Trophoblast cell (in vitro differentiated cells and primary cell): ENCODE data around the gene KLF6.

ENCODE experiments used
- DNase-seq, 2 donors: peaks; one replicate each; pipeline ENCODE4 v3.0.0-alpha.2; 2016
- H2AFZ ChIP-seq: 2 replicates; pipeline ENCODE4 v1.6.1; 2013; ENCODE audit warnings: low read length, moderate library complexity, mild to moderate bottlenecking; ENCODE audit not compliant: insufficient read depth, poor library complexity
- H2AK5ac ChIP-seq: 2 replicates; pipeline ENCODE4 v1.6.1; 2013; ENCODE audit warnings: mild to moderate bottlenecking, low read length
- H2BK120ac ChIP-seq: 2 replicates; pipeline ENCODE4 v1.6.1; 2013; ENCODE audit warnings: low read length, mild to moderate bottlenecking, moderate library complexity; ENCODE audit not compliant: insufficient read depth, poor library complexity
- H2BK12ac ChIP-seq: 2 replicates; pipeline ENCODE4 v1.6.1; 2013; ENCODE audit warnings: mild to moderate bottlenecking, low read length, moderate library complexity
- H2BK5ac ChIP-seq: 2 replicates; pipeline ENCODE4 v1.6.1; 2013; ENCODE audit warnings: low read length, low read depth, moderate library complexity, mild to moderate bottlenecking; ENCODE audit not compliant: poor library complexity
- H3K14ac ChIP-seq: 2 replicates; pipeline ENCODE4 v1.6.1; 2013; ENCODE audit warnings: mild to moderate bottlenecking, low read length
- H3K18ac ChIP-seq: 2 replicates; pipeline ENCODE4 v1.6.1; 2013; ENCODE audit warnings: mild to moderate bottlenecking, low read length
- H3K23ac ChIP-seq: 2 replicates; pipeline ENCODE4 v1.6.1; 2013; ENCODE audit warnings: low read length
- H3K27ac ChIP-seq: 2 replicates; pipeline ENCODE4 v1.5.1; 2013; ENCODE audit warnings: low read depth, mild to moderate bottlenecking, inconsistent platforms, low read length, moderate library complexity
- H3K27me3 ChIP-seq: 2 replicates; pipeline ENCODE4 v1.6.1; 2013; ENCODE audit warnings: inconsistent platforms, mild to moderate bottlenecking, low read length, moderate library complexity; ENCODE audit not compliant: insufficient read depth
- H3K36me3 ChIP-seq, 2 experiments: 1 replicate in 1 of 2; 2 replicates in 1 of 2; pipeline ENCODE4 v1.6.1; 2013; ENCODE audit warnings: low read length in 2 of 2, mild to moderate bottlenecking in 2 of 2, moderate library complexity in 1 of 2; ENCODE audit not compliant: insufficient read depth in 2 of 2, control insufficient read depth in 1 of 2
- H3K4ac ChIP-seq: 2 replicates; pipeline ENCODE4 v1.6.1; 2013; ENCODE audit warnings: low read depth, mild to moderate bottlenecking, low read length, moderate library complexity
- H3K4me1 ChIP-seq, 2 experiments: 1 replicate in 1 of 2; 2 replicates in 1 of 2; pipeline ENCODE4 v1.6.1; 2013; ENCODE audit warnings: low read length in 2 of 2, mild to moderate bottlenecking in 2 of 2, moderate library complexity in 1 of 2; ENCODE audit not compliant: insufficient read depth in 2 of 2, control insufficient read depth in 1 of 2
- H3K4me2 ChIP-seq: 2 replicates; pipeline ENCODE4 v1.6.1; 2013; ENCODE audit warnings: inconsistent platforms, mild to moderate bottlenecking, low read length, moderate library complexity
- H3K4me3 ChIP-seq: 2 replicates; pipeline ENCODE4 v1.5.1; 2013; ENCODE audit warnings: mild to moderate bottlenecking, low read depth, low read length, inconsistent platforms
- H3K79me1 ChIP-seq: one replicate; pipeline ENCODE4 v1.6.1; 2013; ENCODE audit warnings: low read length
- H3K79me2 ChIP-seq: 2 replicates; pipeline ENCODE4 v1.6.1; 2013; ENCODE audit warnings: low read length, mild to moderate bottlenecking; ENCODE audit not compliant: control insufficient read depth, insufficient read depth, poor library complexity
- H3K9ac ChIP-seq: 2 replicates; pipeline ENCODE4 v1.6.1; 2013; ENCODE audit warnings: mild to moderate bottlenecking, low read length
- H3K9me3 ChIP-seq: 2 replicates; pipeline ENCODE4 v1.6.1; 2013; ENCODE audit warnings: low read depth, mild to moderate bottlenecking, control low read depth, inconsistent platforms, low read length; ENCODE audit not compliant: insufficient read depth
- H4K12ac ChIP-seq: 2 replicates; pipeline ENCODE4 v1.6.1; 2013; ENCODE audit warnings: low read depth, mild to moderate bottlenecking, low read length, moderate library complexity
- H4K8ac ChIP-seq: 2 replicates; pipeline ENCODE4 v1.6.1; 2013; ENCODE audit warnings: low read depth, mild to moderate bottlenecking, low read length, moderate library complexity
- H4K91ac ChIP-seq: one replicate; pipeline ENCODE4 v1.6.1; 2013; ENCODE audit warnings: low read depth, mild to moderate bottlenecking, low read length, moderate library complexity
- WGBS: extraction: QIAGEN DNeasy Blood & Tissue Kit; methylation state at CpG from one replicate; pipeline ENCODE4 v1.1.7; 2013; ENCODE audit warnings: missing lambda C conversion rate; ENCODE audit not compliant: insufficient read length, insufficient coverage; ENCODE audit errors: extremely low coverage; 5-methylcytosine and 5-hydroxymethylcytosine counted together

KLF6 gene

DNA sequence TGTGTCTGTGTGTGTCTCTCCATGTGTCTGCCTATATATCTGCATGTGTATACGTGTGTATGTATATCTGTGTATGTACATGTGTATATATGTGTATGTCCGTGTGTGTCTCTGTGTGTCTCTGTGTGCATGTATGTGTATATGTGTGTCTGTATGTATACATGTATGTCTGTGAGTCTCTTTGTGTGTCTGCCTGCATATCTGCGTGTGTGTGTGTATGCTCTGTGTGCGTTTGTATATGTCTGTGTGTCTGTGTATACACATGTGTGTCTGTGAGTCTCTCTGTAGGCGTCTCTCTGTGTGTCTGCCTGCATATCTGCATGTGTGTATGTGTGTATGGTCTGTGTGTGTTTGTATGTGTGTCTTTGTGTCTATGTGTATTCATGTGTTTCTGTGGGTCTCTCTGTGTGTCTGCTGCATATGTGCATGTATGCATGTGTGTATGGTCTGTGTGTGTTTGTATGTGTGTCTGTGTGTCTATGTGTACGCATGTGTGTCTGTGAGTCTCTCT is 23.7 kb upstream of the KLF6 start:
- H3K4me1 ChIP-seq: peaks cover 30 to 43% of the 10 kb centered on the region in 2 experiments
- H2AFZ ChIP-seq: no peak overlapping the region
- H2BK12ac ChIP-seq: peak overlapping the region; percentile 50
- no peaks in the 10 kb centered on the region for H3K36me3 ChIP-seq
- peak overlapping the region; percentile 7 for H3K27ac ChIP-seq
- H3K27me3 ChIP-seq: no peaks in the 10 kb centered on the region
- H2BK5ac ChIP-seq: no peak overlapping the region
- peak overlapping the region; percentile 17 for H3K4ac ChIP-seq
- H3K4me3 ChIP-seq: no peak overlapping the region
- no peak overlapping the region for H3K9ac ChIP-seq
- H3K18ac ChIP-seq: peak overlapping the region; percentile 48
- peaks cover 3% of the 10 kb centered on the region for H3K79me2 ChIP-seq
- peak overlapping the region; percentile 59 for H4K91ac ChIP-seq
- H4K12ac ChIP-seq: no peak overlapping the region
- WGBS: no CpG with 5 or more reads among the region's 6 CpGs
- no peak overlapping the region for H4K8ac ChIP-seq
- no peak for DNase-seq
- peak overlapping the region; percentile 85 for H3K23ac ChIP-seq
- H3K14ac ChIP-seq: no peak overlapping the region
- peak overlapping the region; percentile 0 for H2AK5ac ChIP-seq
- H3K79me1 ChIP-seq: peaks cover 37% of the 10 kb centered on the region
- H3K4me2 ChIP-seq: no peak overlapping the region
- H3K9me3 ChIP-seq: no peaks in the 10 kb centered on the region
- H2BK120ac ChIP-seq: peak overlapping the region; percentile 36

DNA sequence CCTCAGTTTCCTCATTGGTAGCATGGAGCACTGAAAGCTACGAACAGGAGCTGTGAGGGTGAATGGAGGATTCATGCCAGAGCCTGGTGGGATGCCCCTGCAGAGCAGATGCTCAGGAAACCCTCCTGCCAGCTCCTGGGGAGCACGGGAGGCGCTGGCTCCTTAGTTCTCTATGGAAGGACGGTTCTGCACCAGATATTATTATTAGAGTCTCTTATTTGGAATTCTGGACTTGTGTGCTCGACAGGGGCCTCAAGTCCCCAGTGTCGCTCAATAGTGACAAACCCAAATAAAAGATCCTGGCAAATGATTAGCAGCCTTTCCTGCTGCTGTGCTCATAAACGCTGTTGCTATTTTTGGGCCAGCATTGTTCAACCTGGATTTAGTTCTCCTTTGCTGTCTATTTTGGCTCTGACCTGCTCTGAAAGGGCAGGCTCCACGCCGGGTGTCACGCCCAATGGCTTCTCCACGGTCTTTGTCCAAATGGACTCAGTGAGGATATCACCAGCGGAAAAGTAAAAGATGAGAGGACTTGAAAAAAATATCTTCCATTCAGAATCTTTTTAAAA is 23.0 kb upstream of the KLF6 start:
- no peaks in the 10 kb centered on the region for H3K36me3 ChIP-seq
- no peak overlapping the region for H4K8ac ChIP-seq
- H2AFZ ChIP-seq: no peak overlapping the region
- peak overlapping the region; percentile 94 for H3K27ac ChIP-seq
- H3K4me3 ChIP-seq: no peak overlapping the region
- WGBS: no CpG with 5 or more reads among the region's 12 CpGs
- H3K18ac ChIP-seq: peak overlapping the region; percentile 78
- peak overlapping the region; percentile 17 for H3K4ac ChIP-seq
- H4K91ac ChIP-seq: peak overlapping the region; percentile 93
- H3K4me1 ChIP-seq: peaks cover 30 to 43% of the 10 kb centered on the region in 2 experiments
- H2BK120ac ChIP-seq: peak overlapping the region; percentile 89
- H3K9me3 ChIP-seq: no peaks in the 10 kb centered on the region
- H3K79me1 ChIP-seq: peaks cover 37% of the 10 kb centered on the region
- H3K27me3 ChIP-seq: no peaks in the 10 kb centered on the region
- peaks cover 3% of the 10 kb centered on the region for H3K79me2 ChIP-seq
- H2BK12ac ChIP-seq: peak overlapping the region; percentile 97
- H3K14ac ChIP-seq: peak overlapping the region; percentile 38
- no peak overlapping the region for H3K23ac ChIP-seq
- no peak overlapping the region for H3K9ac ChIP-seq
- no peak overlapping the region for H3K4me2 ChIP-seq
- peak overlapping the region; percentile 10 for H4K12ac ChIP-seq
- no peak for DNase-seq
- H2BK5ac ChIP-seq: peak overlapping the region; percentile 83
- peak overlapping the region; percentile 47 for H2AK5ac ChIP-seq

GRCh38 chr10:3807211-3807927 is 22.4 kb upstream of the KLF6 start:
- peak overlapping the region; percentile 47 for H2AK5ac ChIP-seq
- H3K4me3 ChIP-seq: no peak overlapping the region
- peak overlapping the region; percentile 83 for H2BK5ac ChIP-seq
- peak overlapping the region; percentile 23 for H4K8ac ChIP-seq
- peaks cover 39% of the 10 kb centered on the region for H3K79me1 ChIP-seq
- H3K27ac ChIP-seq: peak overlapping the region; percentile 94
- no peaks in the 10 kb centered on the region for H3K27me3 ChIP-seq
- WGBS: no CpG with 5 or more reads among the region's 15 CpGs
- peak overlapping the region; percentile 93 for H4K91ac ChIP-seq
- H3K23ac ChIP-seq: no peak overlapping the region
- peaks cover 30 to 47% of the 10 kb centered on the region in 2 experiments for H3K4me1 ChIP-seq
- peak overlapping the region; percentile 97 for H2BK12ac ChIP-seq
- no peak overlapping the region for H3K4me2 ChIP-seq
- H3K18ac ChIP-seq: peak overlapping the region; percentile 78
- H3K4ac ChIP-seq: peak overlapping the region; percentile 17
- H3K9ac ChIP-seq: no peak overlapping the region
- DNase-seq: peak; percentile 73
- H3K14ac ChIP-seq: peak overlapping the region; percentile 91
- H3K79me2 ChIP-seq: peaks cover 3% of the 10 kb centered on the region
- no peak overlapping the region for H2AFZ ChIP-seq
- no peaks in the 10 kb centered on the region for H3K9me3 ChIP-seq
- H4K12ac ChIP-seq: peak overlapping the region; percentile 10
- peak overlapping the region; percentile 89 for H2BK120ac ChIP-seq
- H3K36me3 ChIP-seq: no peaks in the 10 kb centered on the region

GRCh38 chr10:3806603-3807002 is 21.6 kb upstream of the KLF6 start:
- Histone ChIP-seq H3K14ac (peak overlapping the region; percentile 91), H4K91ac (peak overlapping the region; percentile 93), H3K9me3 (no peaks in the 10 kb centered on the region), H3K27me3 (no peaks in the 10 kb centered on the region), H4K12ac (no peak overlapping the region), H3K4me2 (no peak overlapping the region), H4K8ac (peak overlapping the region; percentile 55), H3K4me1 (peaks cover 30 to 42% of the 10 kb centered on the region in 2 experiments), H3K79me2 (peaks cover 3% of the 10 kb centered on the region), H3K27ac (peak overlapping the region; percentile 94), H3K4ac (peak overlapping the region; percentile 42), H2BK5ac (peak overlapping the region; percentile 83), H2BK12ac (peak overlapping the region; percentile 97), H3K9ac (no peak overlapping the region), H3K18ac (peak overlapping the region; percentile 73), H2AK5ac (peak overlapping the region; percentile 90), H2BK120ac (peak overlapping the region; percentile 89), H2AFZ (peak overlapping the region; percentile 20), H3K4me3 (no peak overlapping the region), H3K79me1 (peaks cover 40% of the 10 kb centered on the region), H3K36me3 (no peaks in the 10 kb centered on the region), H3K23ac (no peak overlapping the region)
- no CpG with 5 or more reads among the region's 5 CpGs for WGBS
- DNase-seq: peak; percentile 69 to 75
